HG03378 (cell line): ENCODE data around the gene TTC8.
"Not testable (repeated sequence)": the region's sequence is repeated elsewhere in the genome, so short reads cannot be mapped to it uniquely, and the experiment has no call there.

Source experiments
- ATAC-seq: cut with Tn5 transposase; IDR thresholded peaks from one replicate; pipeline ENCODE4 v1.9.1; 2021; ENCODE audit warnings: mild to moderate bottlenecking, moderate library complexity; ENCODE audit not compliant: unreplicated experiment

The TTC8 gene

GRCh38 chr14:88823968-88824313, 510 bp upstream of the TTC8 start:
- peak; percentile 14 for ATAC-seq

GRCh38 chr14:88825078-88825458, 617 bp downstream of the TTC8 start:
- no peak for ATAC-seq

DNA sequence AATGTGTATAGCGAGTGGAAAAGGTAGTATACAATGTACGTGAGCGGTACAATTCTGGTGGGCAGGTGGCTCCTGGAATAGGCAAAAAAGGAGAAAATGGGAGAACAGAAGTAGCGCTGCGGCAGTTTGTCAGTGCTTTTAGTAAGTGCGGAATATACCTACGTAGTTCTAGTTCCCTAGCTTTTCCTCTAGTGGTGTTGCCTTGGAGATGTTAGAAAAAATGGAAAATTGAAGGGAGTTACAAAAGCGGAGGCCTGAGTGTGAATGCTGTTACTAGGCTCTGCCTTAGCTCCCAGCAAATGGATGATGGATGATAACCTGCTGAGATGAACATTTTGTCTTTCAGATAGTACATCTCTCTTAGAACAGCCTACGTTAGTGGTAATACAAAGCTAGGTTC, 1.1 kb downstream of the TTC8 start:
- ATAC-seq: no peak

GRCh38 chr14:88829188-88829587, 4.7 kb downstream of the TTC8 start:
- no peak for ATAC-seq

DNA sequence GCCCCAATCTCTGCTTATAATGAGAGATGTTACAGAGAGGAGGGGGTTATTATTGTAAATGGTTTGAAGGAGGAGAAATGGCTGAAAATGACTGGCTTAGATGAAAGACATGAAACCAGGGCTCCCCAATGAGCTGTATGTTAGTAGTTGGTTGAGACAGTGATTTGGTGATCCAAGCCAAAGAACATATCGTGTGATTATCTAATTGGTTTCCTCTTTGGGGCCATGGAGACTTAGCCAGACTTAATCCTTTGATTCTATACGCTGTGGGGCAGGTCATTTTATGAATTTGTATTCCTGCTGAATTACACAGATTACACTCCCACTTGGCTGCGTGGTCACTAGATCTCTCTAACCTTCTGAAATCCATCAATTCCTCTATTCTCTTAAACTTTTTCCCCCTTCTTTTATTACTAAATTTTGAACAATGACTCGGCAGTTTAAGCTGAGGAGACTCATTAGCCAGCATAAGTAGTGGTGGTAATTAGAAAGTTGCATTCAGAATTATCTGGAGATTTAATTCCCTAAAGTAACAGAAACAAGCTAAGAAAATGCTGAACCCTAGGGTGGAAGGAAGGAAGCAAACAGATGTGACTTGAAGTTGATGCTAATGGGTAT, 5.3 kb downstream of the TTC8 start:
- ATAC-seq: no peak

DNA sequence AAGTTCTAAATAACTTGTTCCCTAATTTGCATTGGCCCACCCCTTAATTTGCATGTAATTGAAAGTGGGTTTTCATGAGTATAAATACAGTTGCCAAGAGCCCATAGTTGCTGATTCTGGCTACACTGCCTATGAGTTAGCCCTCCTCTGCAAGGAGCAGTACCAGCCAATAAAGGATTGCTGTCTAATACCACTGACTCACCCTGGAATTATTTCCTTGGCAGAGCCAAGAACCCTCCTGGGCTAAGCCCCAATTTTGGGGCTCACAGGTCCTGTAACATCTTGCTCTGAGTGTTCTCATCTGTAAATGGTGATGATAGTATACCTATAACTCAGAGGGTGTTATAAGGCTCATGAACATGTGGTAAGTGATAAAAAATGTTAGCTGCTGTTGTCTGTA, 6.8 kb downstream of the TTC8 start:
- ATAC-seq: no peak

DNA sequence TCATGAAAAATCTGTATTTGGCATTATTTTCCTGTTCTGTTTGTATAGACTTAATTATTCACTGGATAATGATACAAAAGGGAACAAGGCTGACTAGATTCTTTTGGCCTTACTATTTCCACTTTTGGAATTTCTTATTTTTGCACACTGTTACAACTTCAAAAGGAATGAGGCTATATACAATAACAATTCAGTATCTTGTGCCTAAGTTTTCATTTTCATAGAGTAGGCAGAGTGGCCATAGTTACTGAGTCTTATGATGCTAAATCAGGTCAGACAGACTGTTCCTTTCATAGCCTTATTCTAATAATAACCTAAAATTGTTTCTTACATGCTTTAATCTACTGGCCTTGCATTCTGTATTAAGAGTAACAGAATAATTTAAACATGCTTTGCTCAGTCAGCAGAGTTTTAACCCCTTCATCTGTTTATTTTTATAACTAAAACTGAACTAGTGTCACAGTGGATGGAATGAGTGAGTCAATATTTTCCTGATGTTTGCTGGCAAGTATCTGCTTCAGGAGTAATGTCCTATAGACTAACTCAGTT, 10.5 kb downstream of the TTC8 start:
- no peak for ATAC-seq

DNA sequence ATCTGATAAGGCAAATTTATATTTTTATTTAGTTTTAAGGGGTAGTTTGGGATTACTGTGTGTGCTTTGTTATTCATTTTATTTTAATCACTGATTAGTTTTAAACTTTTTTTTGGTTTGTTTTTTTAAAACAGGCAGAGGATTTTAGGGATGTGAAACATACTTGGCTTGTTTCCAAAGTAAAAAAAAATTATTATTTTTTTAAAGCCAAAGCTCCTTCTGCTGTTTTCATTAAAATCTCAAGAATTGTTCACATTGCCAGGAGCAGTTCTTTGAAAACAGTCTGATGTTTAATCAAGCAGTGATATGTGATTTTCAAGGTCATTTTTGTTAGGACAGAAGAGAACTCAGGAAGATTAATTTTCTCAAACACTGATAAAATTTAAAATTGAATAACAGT, 11.2 kb downstream of the TTC8 start:
- ATAC-seq: no peak

DNA sequence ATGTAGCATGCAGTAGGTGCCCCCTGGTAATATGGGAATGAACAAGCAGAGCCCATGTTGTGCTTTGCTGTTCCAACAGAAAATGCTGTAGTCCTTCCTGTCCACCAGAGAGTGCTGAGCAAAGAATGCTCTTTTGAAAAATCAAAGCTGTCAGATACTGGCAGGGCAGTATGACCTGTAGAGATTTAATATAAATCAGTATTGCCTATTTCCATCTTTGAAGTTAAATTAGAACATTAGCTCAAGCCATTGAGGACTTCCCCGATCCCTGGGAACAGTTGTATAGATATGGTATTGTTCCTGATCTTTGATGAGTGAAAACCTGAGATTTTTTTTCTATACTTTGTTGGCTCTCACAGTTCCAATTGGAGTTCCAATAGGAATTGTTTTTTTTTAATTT, 13.0 kb downstream of the TTC8 start:
- no peak for ATAC-seq

- no peak for ATAC-seq
Measured at GRCh38 chr14:88838015-88838414, 13.6 kb downstream of the TTC8 start.

DNA sequence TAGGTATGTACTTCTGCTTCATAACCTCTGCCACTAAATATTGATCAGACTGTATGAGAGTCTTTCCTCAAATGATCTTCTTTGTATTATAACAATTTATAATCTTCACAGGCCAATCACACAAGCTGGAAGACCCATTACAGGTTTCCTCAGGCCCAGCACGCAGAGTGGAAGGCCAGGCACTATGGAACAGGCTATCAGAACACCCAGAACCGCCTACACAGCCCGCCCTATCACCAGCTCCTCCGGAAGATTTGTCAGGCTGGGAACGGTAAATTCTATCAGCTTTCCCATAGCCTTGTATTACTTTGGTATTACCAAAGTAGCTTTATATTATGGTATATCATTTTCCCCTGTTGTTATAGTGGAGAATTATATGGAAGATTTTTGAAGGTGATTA, 16.5 kb downstream of the TTC8 start:
- no peak for ATAC-seq

GRCh38 chr14:88841741-88842140, 17.3 kb downstream of the TTC8 start:
- no peak for ATAC-seq

- no peak for ATAC-seq
Measured at GRCh38 chr14:88842414-88842813, 18.0 kb downstream of the TTC8 start.

DNA sequence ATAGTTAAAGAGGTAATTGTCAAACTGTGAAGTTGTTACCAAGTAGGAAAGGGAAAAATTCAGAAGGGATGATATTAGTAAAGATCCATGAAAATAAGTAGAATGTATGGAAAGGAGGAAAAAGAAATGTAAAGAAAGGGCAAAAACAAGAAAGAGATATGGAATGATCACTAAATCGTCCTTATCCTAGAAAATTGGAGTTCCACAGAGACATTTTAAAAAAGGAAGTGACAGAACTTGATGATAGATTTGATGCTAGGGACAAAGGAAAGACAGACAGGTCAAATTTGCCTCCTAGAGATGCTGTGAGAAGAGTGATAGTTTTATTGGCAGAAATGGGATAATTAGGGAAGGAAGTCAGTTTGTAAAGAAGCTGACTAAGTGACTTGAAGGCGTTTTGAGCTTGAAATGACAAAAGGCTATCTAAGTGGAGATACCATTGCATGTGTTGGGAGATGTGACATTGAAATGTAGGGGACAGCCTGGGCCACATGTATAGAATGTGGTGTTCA, 20.6 kb downstream of the TTC8 start:
- no peak for ATAC-seq

DNA sequence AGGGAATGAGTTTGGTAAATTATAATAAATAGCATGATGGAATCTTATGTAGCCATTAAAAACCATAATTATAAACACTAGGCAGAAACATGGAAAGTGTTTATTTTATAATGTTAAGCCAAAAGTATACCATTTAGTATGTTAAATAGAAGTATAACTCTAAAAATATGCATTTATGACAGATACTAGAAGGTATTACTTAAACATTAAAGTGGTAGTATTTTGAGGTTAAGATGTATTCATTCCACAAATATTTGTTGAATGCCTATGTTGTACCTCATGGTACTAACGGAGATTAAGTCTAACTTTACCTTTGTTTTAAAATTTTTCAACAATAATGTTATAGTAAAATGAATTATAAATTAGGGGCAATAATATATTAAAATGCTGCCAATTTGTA, 24.1 kb downstream of the TTC8 start:
- no peak for ATAC-seq

DNA sequence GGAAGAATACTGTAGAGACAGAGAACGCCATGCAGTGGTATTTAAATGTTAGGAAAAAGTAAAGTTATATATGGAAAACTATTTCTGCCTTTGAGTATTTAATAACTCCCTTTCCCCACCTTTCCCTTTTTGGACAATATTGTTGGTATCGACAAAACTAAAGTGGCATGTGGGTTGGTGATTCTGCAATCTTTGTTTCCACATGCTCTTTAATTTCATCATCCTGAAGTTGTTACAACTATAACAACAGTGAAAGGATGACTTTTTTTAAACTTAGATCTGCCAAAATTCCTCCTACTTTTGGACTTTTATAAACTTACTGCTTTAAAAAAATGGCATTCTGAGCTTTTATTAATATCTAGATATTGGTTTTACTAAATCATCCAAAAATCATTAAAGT, 25.3 kb downstream of the TTC8 start:
- no peak for ATAC-seq

DNA sequence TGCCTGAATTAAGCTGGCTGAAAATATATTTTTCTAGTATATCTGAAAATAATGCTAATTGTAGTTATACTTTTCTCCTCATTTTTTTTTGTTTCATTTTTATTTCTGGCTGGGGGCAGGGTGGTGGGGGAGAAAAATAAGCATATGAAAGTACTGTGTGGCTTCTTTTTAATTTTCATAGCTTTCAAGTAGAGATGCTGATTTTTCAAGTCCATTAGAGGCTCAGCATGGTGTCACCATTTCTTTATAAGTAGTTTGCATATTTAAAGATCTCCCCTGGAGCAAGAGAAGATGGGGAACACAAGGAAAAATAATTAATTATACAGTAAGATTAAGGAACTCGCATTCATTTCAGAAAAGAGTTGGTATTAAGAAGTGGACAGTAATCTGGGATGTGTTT, 27.1 kb downstream of the TTC8 start:
- no peak for ATAC-seq

GRCh38 chr14:88852632-88853031, 28.2 kb downstream of the TTC8 start:
- no peak for ATAC-seq

DNA sequence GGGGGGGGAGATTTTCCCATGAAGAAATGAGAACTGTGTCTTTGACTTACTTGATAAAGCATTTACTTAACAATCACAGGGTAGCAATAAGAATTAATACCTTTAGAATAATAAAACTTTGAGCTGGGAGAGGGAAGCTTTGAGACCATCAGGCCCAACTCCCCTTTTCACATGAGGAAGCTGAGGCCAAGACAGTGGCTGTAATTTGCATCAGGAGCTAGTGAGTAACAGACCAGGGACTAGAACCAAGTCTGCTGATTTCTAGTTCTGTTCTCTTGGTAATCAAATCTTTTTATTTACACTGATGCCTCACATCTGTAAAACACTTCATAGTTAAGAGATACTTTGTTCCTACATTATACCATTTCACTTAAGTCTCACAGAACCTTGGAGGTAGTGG, 28.7 kb downstream of the TTC8 start:
- no peak for ATAC-seq

DNA sequence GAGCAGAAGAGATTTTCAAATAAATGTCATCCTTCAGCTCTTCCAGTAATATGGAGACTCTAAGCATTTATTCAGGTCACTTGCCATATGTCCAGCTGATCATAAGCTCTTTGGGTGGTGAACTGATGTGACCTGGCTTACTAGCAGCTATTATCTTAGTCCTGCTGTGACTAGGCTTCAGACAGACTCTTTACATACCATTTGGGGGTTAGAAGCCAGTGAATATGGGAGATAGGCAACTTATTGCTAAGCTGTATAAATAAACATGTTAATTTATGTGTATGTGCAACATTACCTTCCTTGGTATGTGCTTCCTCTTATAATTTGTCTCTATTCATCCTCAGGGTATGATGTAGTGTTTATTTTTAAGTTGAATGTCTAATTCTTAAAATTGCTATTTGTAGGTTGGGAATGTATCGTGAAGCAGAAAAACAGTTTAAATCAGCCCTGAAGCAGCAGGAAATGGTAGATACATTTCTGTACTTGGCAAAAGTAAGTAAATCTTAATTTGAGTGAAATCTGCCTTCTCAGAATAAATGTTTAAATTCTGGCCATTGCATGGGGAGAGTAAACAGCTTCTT, 32.4 kb downstream of the TTC8 start:
- no peak for ATAC-seq

DNA sequence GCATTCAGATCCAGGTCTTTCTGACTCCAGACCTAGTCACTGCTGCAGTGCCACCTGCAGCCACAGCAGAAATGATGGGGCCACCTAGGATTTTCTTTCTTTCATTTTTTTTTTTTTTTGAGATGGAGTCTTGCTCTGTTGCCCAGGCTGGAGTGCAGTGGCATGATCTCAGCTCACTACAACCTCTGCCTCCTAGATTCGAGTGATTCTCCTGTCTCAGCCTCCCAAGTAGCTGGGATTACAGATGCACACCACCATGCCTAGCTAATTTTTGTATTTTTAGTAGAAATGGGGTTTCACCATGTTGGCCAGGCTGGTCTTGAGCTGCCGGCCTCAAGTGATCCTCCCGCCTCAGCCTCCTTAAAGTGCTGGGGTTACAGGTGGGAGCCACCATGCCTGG, 33.4 kb downstream of the TTC8 start:
- not testable (repeated sequence) for ATAC-seq

GRCh38 chr14:88859118-88859517, 34.7 kb downstream of the TTC8 start:
- ATAC-seq: not testable (repeated sequence)

- ATAC-seq: no peak
Measured at GRCh38 chr14:88863167-88863566, 38.7 kb downstream of the TTC8 start.
